GM12873 (cell line): ENCODE data around the gene MYO1E.

Experiments
- TF ChIP-seq, protein P1 (sequence below): IDR thresholded peaks from 2 replicates; pipeline ENCODE4 v1.5.1; 2012; ENCODE audit warnings: low read depth, mild to moderate bottlenecking, moderate library complexity, low read length, control low read depth; ENCODE audit not compliant: insufficient read depth; ENCODE audit errors: missing control alignments

Gene MYO1E

DNA sequence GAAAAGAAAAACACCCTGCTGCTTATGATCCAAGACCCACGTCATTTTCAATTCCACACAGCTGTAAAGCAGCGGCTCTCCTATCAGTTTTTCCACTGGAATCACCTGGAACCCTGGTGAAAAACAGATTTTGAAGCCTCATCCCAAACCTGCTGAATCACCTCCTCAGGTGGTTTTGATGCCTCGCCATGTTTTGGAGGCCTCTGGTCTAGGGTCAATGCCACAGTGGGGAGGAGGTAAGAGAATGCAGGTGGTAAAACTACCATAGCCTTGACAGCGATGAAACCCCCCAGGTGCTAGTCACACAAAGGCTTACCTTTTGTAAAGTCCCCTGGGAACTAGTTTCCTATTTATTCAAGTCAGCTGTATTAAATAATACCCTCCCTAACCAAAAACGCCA, 24.8 kb downstream of the MYO1E start:
- TF ChIP-seq, protein P1, sequence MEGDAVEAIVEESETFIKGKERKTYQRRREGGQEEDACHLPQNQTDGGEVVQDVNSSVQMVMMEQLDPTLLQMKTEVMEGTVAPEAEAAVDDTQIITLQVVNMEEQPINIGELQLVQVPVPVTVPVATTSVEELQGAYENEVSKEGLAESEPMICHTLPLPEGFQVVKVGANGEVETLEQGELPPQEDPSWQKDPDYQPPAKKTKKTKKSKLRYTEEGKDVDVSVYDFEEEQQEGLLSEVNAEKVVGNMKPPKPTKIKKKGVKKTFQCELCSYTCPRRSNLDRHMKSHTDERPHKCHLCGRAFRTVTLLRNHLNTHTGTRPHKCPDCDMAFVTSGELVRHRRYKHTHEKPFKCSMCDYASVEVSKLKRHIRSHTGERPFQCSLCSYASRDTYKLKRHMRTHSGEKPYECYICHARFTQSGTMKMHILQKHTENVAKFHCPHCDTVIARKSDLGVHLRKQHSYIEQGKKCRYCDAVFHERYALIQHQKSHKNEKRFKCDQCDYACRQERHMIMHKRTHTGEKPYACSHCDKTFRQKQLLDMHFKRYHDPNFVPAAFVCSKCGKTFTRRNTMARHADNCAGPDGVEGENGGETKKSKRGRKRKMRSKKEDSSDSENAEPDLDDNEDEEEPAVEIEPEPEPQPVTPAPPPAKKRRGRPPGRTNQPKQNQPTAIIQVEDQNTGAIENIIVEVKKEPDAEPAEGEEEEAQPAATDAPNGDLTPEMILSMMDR = no peak

DNA sequence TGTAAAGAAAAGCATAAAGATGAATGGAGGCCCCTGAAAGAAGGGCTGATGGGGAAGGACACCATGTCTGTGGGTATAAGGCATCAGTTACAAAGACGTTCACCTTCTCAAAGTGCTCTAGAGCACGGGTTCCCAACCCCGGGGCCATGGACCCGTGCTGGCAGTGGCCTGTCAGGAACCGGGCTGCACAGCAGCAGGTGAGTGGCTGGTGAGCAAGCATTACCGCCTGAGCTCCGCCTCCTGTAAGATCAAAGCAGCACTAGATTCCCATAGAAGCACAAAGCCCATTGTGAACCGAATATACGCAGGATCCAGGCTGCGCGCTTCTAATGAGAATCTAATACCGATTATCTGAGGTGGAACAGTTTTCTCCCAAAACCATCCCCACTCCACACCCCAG, 25.7 kb downstream of the MYO1E start:
- TF ChIP-seq, protein P1 = no peak

DNA sequence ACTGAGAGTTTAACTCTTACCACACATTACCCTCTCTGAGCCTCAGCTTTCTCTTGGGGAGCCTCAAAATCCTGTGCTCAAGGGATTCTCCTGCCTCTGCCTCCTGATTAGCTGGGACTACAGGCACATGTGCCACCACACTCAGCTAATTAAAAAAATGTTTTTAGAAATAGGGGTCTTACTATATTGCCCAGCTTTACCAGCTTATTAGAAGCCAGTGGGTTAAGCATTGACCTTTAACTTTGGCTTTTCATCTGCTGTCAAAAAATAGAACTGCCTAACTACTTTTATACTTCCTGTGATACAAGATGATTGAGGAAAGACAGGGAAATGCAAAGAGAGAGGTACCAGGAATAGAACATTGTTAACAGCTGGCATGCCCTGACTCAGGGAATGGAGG, 27.3 kb downstream of the MYO1E start:
- TF ChIP-seq, protein P1 = no peak

DNA sequence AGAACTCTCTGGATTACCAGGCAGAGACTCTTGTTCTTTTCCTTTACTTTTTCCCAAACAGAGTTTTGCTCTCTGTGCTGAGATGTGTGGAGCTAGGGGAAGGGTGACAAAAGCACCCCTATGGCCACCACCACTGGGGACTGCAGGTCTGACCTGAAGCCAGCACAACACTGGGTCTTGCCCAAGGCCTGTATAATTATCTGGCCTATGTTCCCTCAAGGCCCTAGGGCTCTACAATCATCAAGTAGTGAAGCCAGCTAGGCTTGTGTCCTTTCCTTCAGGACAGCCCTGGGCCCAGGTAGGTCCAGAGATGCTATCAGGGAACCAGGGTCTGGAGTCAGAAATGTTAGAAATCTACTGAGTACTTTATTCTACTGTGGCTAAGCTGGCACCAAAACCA, 28.4 kb downstream of the MYO1E start:
- TF ChIP-seq, protein P1 = no peak

DNA sequence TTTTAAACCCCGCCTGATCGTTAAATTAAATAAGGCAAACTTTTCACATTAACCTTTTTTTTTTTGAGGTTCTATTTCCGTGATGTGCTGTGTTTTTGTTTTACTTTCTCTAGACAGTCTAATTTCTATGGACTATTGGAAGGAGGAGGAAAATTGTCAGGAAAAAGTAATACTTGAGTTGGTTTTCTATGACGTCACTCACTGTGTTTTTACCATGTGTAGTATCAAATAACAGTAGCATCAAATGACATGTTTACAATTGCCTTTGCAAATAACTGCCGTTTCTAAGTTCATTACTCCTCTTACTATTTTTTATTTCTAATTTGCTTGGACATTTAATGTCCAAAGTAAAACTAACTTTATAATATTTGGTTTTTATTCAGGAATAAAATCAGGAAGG, 32.3 kb downstream of the MYO1E start:
- TF ChIP-seq, protein P1 = no peak

DNA sequence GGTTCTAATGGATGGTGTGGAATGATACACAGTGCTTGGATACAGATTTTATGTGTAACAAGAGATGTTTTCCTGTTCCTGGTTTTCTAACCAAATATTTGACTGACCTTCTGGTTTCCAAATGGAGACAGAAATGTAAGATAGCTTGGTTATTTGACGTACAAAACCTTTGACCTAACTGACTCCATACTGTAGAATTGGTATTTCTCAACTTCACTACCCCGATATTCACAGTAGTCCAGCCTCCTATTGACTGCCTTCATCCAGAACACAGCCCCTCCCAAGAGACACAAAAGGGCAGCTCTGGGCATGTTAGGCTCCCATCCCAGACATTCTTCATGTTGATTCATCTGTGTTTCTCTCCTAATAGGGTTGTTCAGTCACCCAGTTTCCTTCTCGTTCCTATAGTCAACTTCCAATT, 33.4 kb downstream of the MYO1E start:
- TF ChIP-seq, protein P1 = no peak

DNA sequence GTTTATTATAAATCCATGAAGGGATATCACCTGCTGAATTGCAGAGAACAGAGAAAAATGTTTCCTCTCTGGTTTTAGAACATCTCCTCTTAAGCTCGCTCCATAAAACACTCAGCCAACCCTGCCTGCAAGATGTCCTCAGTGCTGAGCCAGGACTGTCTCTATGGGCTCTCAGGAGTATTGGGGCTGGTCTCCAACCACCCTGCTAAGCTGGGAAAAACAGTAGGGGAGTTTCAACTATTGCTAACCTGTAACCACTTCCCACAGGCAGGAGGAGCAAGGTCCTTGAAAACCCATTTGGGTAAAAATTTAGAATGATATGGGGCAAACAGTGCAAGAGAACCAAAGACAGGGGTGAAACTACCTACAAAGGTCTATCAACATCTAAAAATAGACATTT, 34.3 kb downstream of the MYO1E start:
- TF ChIP-seq, protein P1 = no peak
